Stimulated activated CD8-positive, alpha-beta memory T cell treated with anti-CD3 and anti-CD28 coated beads, Interleukin-7, amount 100 ng/mL, for 24 hours (primary cell): ENCODE results near the gene KLK12.

ENCODE experiments used
- DNase-seq: peaks from one replicate; pipeline ENCODE4 v3.0.0-alpha.2; 2020; ENCODE audit warnings: low read depth

KLK12 gene, protein sequence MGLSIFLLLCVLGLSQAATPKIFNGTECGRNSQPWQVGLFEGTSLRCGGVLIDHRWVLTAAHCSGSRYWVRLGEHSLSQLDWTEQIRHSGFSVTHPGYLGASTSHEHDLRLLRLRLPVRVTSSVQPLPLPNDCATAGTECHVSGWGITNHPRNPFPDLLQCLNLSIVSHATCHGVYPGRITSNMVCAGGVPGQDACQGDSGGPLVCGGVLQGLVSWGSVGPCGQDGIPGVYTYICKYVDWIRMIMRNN

GRCh38 chr19:51034704-51035103 is at the start of gene KLK12:
TSS of gene KLK12 (minus strand) at chr19:51035002. CDS start at chr19:51034621, 381 bp downstream.
- DNase-seq: no peak

- no peak for DNase-seq
Observed at GRCh38 chr19:51084505-51084904, 49.7 kb upstream of the KLK12 start.

GRCh38 chr19:51083783-51084182 is 49.0 kb upstream of the KLK12 start:
- no peak for DNase-seq

- DNase-seq: no peak
Observed at GRCh38 chr19:51083181-51083580, 48.4 kb upstream of the KLK12 start.

GRCh38 chr19:51082611-51083010 is 47.8 kb upstream of the KLK12 start, which contains the start of gene KLK14:
TSS of gene KLK14 (minus strand) at chr19:51082887. CDS start at chr19:51082614, 273 bp downstream.
- no peak for DNase-seq

DNA sequence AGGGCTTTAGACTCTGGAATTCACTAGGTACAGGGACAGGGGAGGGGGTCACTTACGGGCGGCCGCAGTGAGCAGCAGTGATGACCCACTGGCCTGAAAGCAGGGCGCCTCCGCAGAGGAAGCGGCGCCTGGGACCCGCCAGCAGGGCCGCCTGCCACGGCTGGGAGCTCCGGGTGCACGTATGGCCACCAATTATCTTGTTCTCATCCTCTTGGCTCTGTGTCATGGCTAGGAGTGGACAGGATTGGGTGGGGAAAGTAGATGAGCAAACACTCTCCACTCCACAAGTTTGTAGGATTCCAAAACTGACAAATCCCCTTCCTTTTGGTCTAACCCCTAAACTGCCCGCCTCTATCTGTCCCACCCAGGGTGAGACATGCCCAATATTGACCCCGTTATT is 46.7 kb upstream of the KLK12 start:
- no peak for DNase-seq

- DNase-seq: no peak
Observed at GRCh38 chr19:51079481-51080110, 44.8 kb upstream of the KLK12 start.

DNA sequence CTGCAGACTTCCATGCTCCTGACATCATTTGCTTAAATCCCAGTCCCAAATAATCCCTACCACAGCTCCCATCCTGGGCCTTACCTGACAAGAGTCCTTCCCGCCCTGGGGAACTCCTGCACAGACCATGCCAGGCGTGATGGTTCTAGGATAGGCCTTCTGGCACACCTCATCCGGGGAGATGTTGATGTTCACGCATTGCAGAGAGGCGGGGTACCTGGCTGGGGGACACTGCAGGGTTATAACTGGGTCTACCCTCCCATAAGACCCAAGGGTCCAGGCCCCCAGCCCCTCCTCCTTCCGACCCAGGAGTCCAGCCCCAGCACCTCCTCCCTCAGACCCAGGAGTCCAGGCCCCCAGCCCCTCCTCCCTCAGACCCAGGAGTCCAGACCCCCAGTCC is 43.9 kb upstream of the KLK12 start:
- DNase-seq: no peak

DNA sequence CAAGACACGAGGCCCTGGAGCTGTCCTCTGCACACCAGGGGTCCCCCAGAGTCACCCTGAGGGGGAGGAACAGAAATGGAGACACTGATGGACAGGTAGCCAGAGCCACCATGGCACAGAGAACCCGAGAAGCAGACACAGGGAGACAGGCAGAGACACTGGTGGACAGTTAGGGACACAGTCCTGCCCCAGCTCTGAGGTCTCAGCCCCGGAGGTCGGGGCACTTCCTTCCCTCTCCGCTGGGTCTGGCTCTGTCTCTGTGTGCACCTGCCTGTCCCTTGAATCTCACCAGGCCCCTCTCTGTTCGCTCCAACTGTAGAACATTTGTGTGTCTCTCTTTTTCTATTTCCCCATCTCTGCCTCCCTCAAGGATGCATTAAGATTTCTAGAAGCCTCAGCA is 43.3 kb upstream of the KLK12 start:
- DNase-seq: no peak

GRCh38 chr19:51076631-51077213 is 41.9 kb upstream of the KLK12 start:
- no peak for DNase-seq

- DNase-seq: no peak
Observed at GRCh38 chr19:51075998-51076397, 41.2 kb upstream of the KLK12 start.

GRCh38 chr19:51071095-51071405 is 36.2 kb upstream of the KLK12 start:
- no peak for DNase-seq

DNA sequence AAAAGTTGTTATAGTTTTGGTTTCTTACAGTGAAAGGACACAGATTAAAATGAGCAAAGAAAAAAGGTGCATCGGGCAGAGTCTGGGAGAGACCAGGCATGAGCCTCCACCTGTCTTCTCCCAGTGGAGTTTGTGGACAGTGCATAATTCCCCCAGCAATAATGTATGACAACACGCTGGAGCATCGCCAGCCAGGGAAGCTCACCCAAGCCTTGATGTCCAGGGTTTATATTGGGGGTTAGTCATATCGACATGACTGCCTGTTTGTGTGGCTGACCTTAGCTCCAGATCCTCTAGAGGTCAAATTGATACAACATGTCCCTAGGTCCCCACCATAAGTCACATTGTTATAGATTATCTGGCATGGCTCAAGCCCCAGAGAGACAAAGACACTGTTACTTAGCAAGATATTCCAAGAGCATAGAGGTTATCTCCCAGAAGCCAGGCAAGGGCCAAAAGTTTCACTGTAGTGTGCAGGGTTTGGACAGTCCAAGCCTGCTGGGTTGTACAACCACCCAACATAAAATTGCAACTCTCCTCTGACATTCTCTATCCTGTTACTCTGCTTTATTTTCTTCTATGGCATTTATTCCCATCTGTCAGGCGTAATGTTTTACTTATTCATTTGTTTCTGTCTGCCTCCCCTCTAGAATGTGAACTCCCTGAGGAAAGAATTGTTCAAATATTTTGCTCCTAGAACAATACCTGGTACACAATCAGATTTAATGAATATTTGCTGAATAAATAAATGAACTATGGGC is 35.7 kb upstream of the KLK12 start:
- no peak for DNase-seq

GRCh38 chr19:51066393-51067186 is 31.8 kb upstream of the KLK12 start:
- DNase-seq: no peak

GRCh38 chr19:51065221-51065960 is 30.6 kb upstream of the KLK12 start:
- DNase-seq: no peak

GRCh38 chr19:51064534-51065220 is 29.9 kb upstream of the KLK12 start, which contains the start of gene KLK13:
TSS of gene KLK13 (minus strand) at chr19:51065092. CDS start at chr19:51065067, 25 bp downstream.
- DNase-seq: no peak

DNA sequence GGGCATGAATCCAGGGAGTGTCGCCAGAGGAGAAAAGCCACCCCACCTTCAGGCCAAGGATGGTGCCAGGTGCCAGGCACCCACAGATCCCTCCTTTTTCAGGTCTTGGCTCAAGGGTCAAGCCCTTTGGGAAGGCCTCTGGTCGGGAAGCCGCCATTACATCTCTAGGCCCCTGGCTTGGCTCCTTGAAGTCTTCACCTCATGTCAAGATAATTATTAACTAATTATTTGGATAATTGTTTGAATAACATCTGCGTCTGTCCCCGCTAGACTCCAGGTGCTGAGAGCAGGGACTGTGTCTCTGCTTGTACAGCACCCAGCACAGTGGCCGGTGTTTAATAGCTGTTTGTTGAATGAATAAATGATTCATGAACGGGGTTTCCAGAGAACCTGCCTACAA is 28.9 kb upstream of the KLK12 start:
- DNase-seq: no peak

GRCh38 chr19:51060973-51061372 is 26.2 kb upstream of the KLK12 start:
- DNase-seq: no peak

GRCh38 chr19:51060336-51060735 is 25.5 kb upstream of the KLK12 start:
- DNase-seq: no peak

GRCh38 chr19:51059715-51060114 is 24.9 kb upstream of the KLK12 start:
- DNase-seq: no peak

GRCh38 chr19:51055866-51056265 is 21.1 kb upstream of the KLK12 start:
- no peak for DNase-seq
